IPS-20b (cell line): ENCODE results near the gene NDUFC2.
A peak's percentile ranks its signal among the peaks of the same experiment; 100 is the strongest.
"Not testable (repeated sequence)": the region's sequence is repeated elsewhere in the genome, so short reads cannot be mapped to it uniquely, and the experiment has no call there.

ENCODE experiments used
- H3K27ac ChIP-seq: one replicate; pipeline ENCODE4 v1.5.1; 2013; ENCODE audit warnings: low read length
- H3K27me3 ChIP-seq: 2 replicates; pipeline ENCODE4 v1.6.1; 2013; ENCODE audit warnings: mild to moderate bottlenecking, low read length, inconsistent platforms; ENCODE audit not compliant: insufficient read depth
- H3K36me3 ChIP-seq: 2 replicates; pipeline ENCODE4 v1.6.1; 2013; ENCODE audit warnings: low read depth, mild to moderate bottlenecking, inconsistent platforms, low read length, moderate library complexity; ENCODE audit not compliant: insufficient read depth
- H3K4me1 ChIP-seq: 2 replicates; pipeline ENCODE4 v1.6.1; 2013; ENCODE audit warnings: mild to moderate bottlenecking, control low read depth, inconsistent platforms, low read length, moderate library complexity; ENCODE audit not compliant: insufficient read depth
- H3K4me3 ChIP-seq: 2 replicates; pipeline ENCODE4 v1.5.1; 2013; ENCODE audit warnings: mild to moderate bottlenecking, low read length, inconsistent platforms
- H3K9ac ChIP-seq: 2 replicates; pipeline ENCODE4 v1.6.1; 2013; ENCODE audit warnings: low read depth, mild to moderate bottlenecking, inconsistent platforms, low read length, moderate library complexity
- H3K9me3 ChIP-seq: 2 replicates; pipeline ENCODE4 v1.6.1; 2013; ENCODE audit warnings: mild to moderate bottlenecking, low read depth, low read length, inconsistent platforms; ENCODE audit not compliant: insufficient read depth

NDUFC2 gene

DNA sequence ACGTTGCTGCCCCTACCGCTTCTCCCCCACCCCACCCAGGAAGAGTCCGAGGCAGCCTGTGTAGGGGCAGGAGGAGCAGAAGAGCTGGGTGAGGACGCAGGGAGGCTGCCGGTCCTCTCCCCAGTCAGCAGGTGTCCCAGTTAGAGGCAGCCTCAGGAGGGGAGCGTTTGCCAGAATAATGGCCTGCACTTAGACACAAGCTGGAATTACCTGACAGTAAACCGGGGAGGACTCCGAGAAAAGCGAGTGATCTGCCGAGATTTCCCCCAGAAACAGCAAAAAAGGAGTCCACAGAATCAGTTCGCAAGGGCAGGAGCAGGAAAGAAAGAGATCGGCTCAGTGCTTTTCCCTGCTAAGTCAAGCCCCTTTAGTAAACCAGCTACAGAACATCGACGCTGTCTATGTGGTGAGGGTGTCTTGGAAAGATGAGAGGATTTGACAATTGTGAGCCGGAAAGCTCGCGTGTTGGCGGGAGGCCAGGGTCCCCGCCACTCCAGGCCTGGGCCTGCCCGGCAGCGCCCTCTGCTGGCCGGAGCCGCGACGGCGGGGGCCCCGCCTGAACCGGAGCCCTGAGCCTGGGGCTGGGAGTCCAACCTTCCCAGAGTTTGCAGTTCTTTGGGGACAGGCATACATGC is 33.7 kb downstream of the NDUFC2 start:
- H3K36me3 ChIP-seq: no peaks in the 10 kb centered on the region
- H3K4me1 ChIP-seq: peaks cover 4% of the 10 kb centered on the region; the same call in 1 of the 2 replicates
- no peaks in the 10 kb centered on the region for H3K9me3 ChIP-seq
- peak overlapping the region; percentile 26; the same call in 1 of the 2 replicates for H3K9ac ChIP-seq
- H3K27ac ChIP-seq: no peak overlapping the region
- peaks cover 8% of the 10 kb centered on the region; the same call in 1 of the 2 replicates for H3K27me3 ChIP-seq
- H3K4me3 ChIP-seq: peak overlapping the region; percentile 55

DNA sequence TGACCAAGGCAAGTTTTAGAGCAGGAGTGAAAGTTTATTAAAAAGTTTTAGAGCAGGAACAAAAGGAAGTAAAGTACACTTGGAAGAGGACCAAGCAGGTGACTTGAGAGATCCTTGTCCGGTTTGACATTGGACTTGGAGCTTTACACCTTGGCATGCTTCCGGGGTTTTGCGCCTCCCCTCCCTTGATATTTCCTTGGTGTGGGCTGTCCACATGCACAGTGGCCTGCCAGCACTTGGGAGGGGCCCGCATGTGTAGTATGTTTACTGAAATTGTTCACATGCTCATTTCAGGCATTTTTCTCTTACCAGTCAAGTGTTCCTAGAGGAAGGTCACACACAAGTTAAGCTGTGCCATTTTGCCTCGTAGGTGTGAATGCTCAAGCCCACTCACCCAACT is 35.0 kb downstream of the NDUFC2 start:
- Histone ChIP-seq H3K9me3 (no peaks in the 10 kb centered on the region), H3K9ac (no peak overlapping the region), H3K27ac (no peak overlapping the region), H3K4me3 (no peak overlapping the region), H3K4me1 (no peaks in the 10 kb centered on the region), H3K36me3 (no peaks in the 10 kb centered on the region), H3K27me3 (peaks cover 8% of the 10 kb centered on the region; the same call in 1 of the 2 replicates)

DNA sequence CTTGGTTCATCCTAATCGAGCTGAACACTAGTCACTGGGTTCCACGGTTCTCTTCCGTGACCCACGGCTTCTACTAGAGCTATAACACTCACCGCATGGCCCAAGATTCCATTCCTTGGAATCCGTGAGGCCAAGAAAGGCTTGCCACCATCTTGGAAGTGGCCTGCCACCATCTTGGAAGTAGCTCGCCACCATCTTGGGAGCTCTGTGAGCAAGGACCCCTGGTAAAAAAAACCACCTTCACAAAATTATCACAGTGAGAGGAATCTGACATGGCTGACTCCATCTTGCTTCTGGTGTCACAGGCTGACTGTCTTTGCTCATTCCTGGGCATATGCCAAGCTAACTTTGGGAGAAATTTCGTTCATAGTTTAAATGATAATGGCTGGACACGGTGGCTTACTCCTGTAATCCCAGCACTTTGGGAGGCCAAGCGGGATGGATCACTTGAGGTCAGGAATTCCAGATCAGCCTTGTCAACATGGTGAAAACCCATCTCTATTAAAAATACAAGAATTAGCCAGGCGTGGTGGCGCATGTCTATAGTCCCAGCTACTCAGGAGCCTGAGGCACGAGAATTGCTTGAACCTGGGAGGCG is 37.7 kb downstream of the NDUFC2 start:
- Histone ChIP-seq H3K27ac (no peak overlapping the region), H3K4me3 (no peak overlapping the region), H3K27me3 (peaks cover 8% of the 10 kb centered on the region; the same call in 1 of the 2 replicates), H3K36me3 (no peaks in the 10 kb centered on the region), H3K9me3 (no peaks in the 10 kb centered on the region), H3K4me1 (no peaks in the 10 kb centered on the region), H3K9ac (no peak overlapping the region)

DNA sequence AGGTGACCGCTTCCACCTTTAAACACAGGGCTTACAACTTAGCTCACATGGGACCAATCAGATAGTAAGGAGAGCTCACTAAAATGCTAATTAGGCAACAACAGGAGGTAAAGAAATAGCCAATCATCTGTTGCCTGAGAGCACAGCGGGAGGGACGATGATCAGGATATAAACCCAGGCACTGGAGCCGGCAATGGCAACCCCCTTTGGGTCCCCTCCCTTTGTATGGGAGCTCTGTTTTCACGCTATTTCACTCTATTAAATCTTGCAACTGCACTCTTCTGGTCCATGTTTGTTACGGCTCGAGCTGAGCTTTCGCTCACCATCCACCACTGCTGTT is 38.3 kb downstream of the NDUFC2 start:
- H3K4me1 ChIP-seq, H3K27me3 ChIP-seq, H3K27ac ChIP-seq, H3K4me3 ChIP-seq, H3K36me3 ChIP-seq, H3K9me3 ChIP-seq, H3K9ac ChIP-seq: not testable (repeated sequence)

DNA sequence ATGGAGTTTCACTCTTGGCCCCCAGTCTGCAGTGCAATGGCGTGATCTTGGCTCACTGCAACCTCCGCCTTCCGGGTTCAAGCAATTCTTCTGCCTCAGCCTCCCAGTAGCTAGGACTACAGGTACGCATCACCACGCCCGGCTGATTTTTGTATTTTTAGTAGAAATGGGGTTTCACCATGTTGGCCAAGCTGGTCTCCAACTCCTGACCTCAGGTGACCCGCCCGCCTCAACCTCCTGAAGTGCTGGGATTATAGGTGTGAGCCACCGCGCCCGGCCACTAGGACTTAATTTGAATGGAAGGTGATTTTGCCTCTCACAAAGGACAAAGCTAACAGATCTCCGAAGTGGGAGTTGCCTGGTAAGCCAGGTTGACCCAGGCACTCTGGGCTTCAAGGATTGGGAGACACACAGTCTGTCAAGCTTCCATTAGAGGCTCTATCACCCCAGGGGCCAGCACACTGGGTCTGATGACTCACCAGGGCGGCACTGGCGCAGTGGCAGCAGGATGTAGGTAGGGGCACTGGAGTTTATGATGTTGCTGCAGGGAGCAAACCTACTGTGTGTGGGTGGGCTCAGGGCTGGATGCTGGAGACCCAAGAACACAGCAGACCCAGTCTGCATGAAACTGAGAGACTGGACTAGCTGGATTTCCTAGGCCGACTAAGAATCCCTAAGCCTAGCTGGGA is 38.8 kb downstream of the NDUFC2 start:
- Histone ChIP-seq H3K9ac (no peak overlapping the region), H3K27me3 (peaks cover 5% of the 10 kb centered on the region; the same call in 1 of the 2 replicates), H3K4me1 (no peaks in the 10 kb centered on the region), H3K4me3 (no peak overlapping the region), H3K36me3 (no peaks in the 10 kb centered on the region), H3K27ac (no peak overlapping the region), H3K9me3 (no peaks in the 10 kb centered on the region)

DNA sequence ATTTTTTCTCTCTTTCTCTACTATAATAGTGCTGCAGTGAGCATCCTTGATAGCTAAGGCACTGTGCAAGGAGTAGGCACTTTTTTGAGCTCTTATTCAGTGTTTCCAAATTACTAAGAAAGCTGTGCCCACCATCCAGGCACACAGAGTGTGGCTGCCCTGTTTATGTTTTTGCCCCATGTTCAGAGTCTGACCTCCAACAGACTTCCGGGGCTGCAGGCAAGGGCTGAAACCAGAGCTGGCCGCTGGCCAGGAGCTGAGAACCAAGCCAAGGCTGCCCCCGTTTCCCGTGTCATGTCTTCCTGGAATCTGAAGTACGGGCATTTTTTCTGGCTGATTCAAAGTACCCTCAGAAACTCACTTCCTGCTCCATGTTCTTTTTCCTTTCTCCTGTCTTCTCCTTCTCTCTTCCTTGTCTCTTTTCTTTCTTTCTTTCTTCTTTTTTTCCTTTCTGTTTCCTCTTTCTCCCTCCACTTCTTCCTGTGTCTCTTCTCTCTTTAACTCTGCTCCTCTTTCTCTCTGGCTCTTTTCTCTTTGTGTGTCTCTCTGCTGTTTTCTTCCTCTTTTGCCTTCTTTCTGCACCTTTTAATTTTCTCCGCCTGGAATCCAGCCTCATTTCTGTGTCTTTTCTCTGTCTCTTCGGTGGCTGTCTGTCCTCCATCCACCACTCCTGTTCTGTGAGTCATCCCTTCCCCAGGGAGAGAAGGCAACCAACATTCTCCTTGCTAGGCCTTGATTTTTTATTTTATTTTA is 39.6 kb downstream of the NDUFC2 start:
- Histone ChIP-seq H3K4me1 (no peaks in the 10 kb centered on the region), H3K36me3 (no peaks in the 10 kb centered on the region), H3K9ac (no peak overlapping the region), H3K4me3 (no peak overlapping the region), H3K9me3 (no peaks in the 10 kb centered on the region), H3K27me3 (no peaks in the 10 kb centered on the region), H3K27ac (no peak overlapping the region)

DNA sequence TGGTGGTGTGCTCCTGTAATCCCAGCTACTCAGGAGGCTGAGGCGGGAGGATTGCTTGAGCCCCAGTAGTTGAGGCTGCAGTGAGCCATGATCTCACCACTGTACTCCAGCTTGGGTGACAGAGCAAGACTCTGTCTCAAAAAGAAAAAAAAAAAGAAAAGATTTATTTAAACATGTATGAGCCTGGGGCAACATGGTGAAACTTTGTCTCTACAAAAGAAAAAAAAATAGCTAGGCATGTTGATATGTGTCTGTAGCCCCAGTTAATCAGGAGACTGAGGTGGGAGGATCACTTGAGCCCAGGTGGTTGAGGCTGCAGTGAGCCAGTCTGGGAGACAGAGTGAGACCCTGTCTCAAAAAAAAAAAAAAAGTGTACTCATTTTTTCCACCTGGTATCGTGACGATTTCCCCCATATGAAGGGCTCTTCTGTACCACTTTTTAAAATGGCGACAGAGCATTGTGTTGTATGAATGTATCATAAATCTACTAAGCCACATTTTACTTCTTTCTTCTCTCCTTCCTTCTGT is 40.2 kb downstream of the NDUFC2 start:
- Histone ChIP-seq H3K4me3 (no peak overlapping the region), H3K27ac (no peak overlapping the region), H3K36me3 (no peaks in the 10 kb centered on the region), H3K9me3 (no peaks in the 10 kb centered on the region), H3K9ac (no peak overlapping the region), H3K4me1 (no peaks in the 10 kb centered on the region), H3K27me3 (no peaks in the 10 kb centered on the region)

DNA sequence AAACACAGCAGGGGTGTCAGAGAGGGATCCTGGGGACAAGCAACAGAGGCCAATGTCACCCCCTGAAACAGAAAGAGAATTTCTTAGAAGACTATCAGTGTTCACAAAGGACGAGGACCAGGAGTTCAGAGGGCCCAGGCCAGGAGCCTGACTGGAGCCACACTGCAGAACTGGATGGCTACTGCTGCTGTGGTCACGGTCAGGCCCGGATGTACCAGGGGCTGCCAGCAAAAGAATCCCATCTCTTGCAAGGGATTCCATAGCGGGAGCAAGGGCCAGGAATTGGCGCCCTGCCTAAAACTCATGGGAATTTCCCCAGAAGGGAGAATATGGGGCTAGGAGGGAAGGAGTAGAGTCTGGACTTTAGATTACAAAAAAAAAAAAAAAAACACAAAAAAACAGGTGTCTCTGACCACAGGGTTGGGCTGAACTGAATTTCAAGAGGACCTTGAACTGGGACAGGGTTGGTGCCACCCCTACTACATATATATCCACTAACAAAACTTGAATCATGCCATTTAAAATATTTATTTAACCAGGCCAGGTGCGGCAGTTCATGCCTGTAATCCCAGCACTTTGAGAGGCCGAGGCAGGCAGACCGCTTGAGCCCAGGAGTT is 40.9 kb downstream of the NDUFC2 start:
- no peak overlapping the region for H3K9ac ChIP-seq
- no peaks in the 10 kb centered on the region for H3K9me3 ChIP-seq
- no peaks in the 10 kb centered on the region for H3K4me1 ChIP-seq
- H3K27me3 ChIP-seq: no peaks in the 10 kb centered on the region
- H3K4me3 ChIP-seq: no peak overlapping the region
- no peak overlapping the region for H3K27ac ChIP-seq
- no peaks in the 10 kb centered on the region for H3K36me3 ChIP-seq

DNA sequence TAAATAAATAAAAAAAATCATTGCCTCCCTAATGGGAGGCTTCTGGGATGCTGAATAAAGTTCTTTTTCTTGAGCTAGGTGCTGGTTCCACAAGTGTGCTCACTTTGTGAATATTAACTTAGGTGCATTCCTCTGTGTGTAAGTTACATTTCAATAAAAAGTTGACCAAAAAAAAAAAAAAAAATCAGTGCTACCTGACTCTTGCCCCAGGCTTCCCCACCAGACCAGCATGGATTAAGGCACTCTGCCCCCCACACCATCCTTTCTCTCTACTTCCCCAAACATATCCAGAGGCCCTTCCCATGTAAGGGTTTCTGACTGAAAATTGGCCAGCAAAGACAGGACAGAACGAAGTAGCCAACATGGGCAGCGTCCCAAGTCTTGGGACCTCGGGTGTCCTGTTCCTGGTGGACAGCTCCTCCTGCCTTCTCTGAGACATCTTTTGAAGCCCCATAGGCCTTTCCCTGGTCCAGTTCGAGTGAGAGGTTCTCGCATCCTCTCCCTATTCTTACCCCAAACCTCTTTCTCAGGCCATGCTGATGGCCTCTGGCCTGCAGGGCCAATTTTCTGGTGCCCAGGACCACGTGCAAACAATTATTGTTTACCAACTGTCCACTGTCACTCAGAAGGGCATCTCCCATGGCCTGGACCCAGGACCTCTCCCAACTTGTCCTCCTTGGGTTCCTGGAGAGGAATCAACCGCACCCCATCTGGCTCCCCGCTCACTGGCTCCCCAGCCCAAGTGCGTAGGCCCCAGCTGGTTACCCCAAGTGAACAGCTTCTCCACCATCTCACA is 41.6 kb downstream of the NDUFC2 start:
- no peak overlapping the region for H3K9ac ChIP-seq
- H3K9me3 ChIP-seq: no peaks in the 10 kb centered on the region
- H3K36me3 ChIP-seq: no peaks in the 10 kb centered on the region
- no peak overlapping the region for H3K4me3 ChIP-seq
- no peaks in the 10 kb centered on the region for H3K27me3 ChIP-seq
- no peak overlapping the region for H3K27ac ChIP-seq
- no peaks in the 10 kb centered on the region for H3K4me1 ChIP-seq

DNA sequence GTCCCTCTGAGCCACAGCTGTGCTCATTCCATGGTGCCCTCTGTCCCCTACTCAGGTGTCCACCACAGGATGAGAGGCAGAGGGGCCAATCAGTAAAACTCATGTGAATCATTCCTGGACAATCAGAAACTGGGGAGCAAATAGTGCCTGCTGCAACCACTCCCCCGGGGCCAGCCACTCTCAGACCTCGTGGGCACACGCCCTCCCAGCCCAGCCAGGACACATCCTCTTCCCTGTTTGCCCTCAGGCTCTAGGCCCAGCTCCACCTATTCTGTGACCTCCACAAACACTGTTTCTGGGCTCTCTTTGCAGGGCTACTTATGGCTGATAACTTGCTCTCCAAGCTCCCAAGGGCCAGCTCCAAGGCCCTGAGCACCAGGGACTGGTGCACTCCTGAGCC is 42.6 kb downstream of the NDUFC2 start:
- H3K36me3 ChIP-seq: no peaks in the 10 kb centered on the region
- no peaks in the 10 kb centered on the region for H3K27me3 ChIP-seq
- no peak overlapping the region for H3K9ac ChIP-seq
- H3K4me1 ChIP-seq: no peaks in the 10 kb centered on the region
- H3K9me3 ChIP-seq: no peaks in the 10 kb centered on the region
- H3K27ac ChIP-seq: no peak overlapping the region
- H3K4me3 ChIP-seq: no peak overlapping the region

DNA sequence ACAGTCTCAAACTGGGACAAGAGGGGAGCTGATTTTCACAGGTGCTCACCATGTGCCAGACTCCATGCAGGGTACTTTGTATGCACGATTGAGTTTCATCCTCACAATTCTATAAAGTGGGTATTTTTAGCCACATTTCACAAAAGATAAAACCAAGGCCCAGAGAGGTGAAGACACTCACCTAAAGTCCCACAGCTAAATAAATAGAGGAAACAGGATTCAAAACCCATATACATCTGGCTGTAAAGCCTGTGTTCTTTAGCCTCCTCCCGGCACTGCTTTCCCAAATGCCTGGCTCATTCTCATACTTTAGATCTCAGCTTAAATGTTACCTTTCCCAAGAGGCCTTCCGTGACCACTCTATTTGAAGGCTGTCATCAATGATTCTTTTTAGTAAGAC is 43.3 kb downstream of the NDUFC2 start:
- no peaks in the 10 kb centered on the region for H3K36me3 ChIP-seq
- no peak overlapping the region for H3K27ac ChIP-seq
- no peaks in the 10 kb centered on the region for H3K9me3 ChIP-seq
- H3K27me3 ChIP-seq: no peaks in the 10 kb centered on the region
- no peak overlapping the region for H3K4me3 ChIP-seq
- no peaks in the 10 kb centered on the region for H3K4me1 ChIP-seq
- H3K9ac ChIP-seq: no peak overlapping the region
